Adipocyte (in vitro differentiated cells): ENCODE data around the gene CHRM5.

Experiments
- DNase-seq: peaks from one replicate; pipeline ENCODE4 v3.0.0-alpha.2; 2015; ENCODE audit warnings: low read depth
- H3K27me3 ChIP-seq: replicated peaks from 2 replicates; pipeline ENCODE4 v1.7.0; 2013; ENCODE audit warnings: mild to moderate bottlenecking, low read length, moderate library complexity; ENCODE audit not compliant: control insufficient read depth, insufficient read depth
- H3K36me3 ChIP-seq: 2 replicates; pipeline ENCODE4 v1.7.0; 2013; ENCODE audit warnings: low read length, mild to moderate bottlenecking, moderate library complexity; ENCODE audit not compliant: control insufficient read depth, insufficient read depth, severe bottlenecking
- H3K4me1 ChIP-seq: 2 replicates; pipeline ENCODE4 v1.7.0; 2013; ENCODE audit warnings: mild to moderate bottlenecking, low read length, moderate library complexity; ENCODE audit not compliant: control insufficient read depth, insufficient read depth
- H3K4me3 ChIP-seq: 2 replicates; pipeline ENCODE4 v1.7.0; 2013; ENCODE audit warnings: mild to moderate bottlenecking, low read length, moderate library complexity
- H3K9ac ChIP-seq: 2 replicates; pipeline ENCODE4 v1.7.0; 2013; ENCODE audit warnings: mild to moderate bottlenecking, low read length, moderate library complexity
- H3K9me3 ChIP-seq: 2 replicates; pipeline ENCODE4 v1.7.0; 2013; ENCODE audit warnings: mild to moderate bottlenecking, low read length, moderate library complexity; ENCODE audit not compliant: control insufficient read depth

CHRM5 gene

GRCh38 chr15:34064438-34064837 is 96.1 kb downstream of the CHRM5 start:
- no peak for DNase-seq
- Histone ChIP-seq H3K4me1 (no peaks in the 10 kb centered on the region), H3K4me3 (no peak overlapping the region), H3K36me3 (no peaks in the 10 kb centered on the region), H3K27me3 (no peaks in the 10 kb centered on the region), H3K9ac (no peak overlapping the region), H3K9me3 (no peaks in the 10 kb centered on the region)

DNA sequence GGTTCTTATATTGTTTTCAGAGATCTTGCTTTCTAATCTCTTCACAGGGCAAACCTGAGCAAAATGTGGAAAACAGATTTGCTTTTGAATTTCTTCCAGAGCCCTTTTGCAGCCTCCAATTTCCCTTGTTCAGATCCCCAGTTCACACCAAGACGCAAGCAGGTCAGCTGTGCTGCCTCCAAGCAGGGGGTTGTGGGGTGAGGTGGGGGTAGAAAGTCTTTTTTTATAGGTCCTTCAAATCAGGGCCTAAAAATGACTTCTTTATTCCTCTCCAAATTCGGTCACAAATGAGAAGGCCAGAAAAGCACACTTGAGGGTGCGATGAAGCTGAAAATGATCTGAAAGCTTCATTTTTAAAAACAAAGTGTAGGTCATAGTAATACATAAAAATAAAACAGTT is 97.0 kb downstream of the CHRM5 start:
- no peak overlapping the region for H3K4me3 ChIP-seq

GRCh38 chr15:34065941-34066340 is 97.6 kb downstream of the CHRM5 start:
- no peaks in the 10 kb centered on the region for H3K9me3 ChIP-seq
- H3K9ac ChIP-seq: no peak overlapping the region
- no peak overlapping the region for H3K4me3 ChIP-seq
- no peak for DNase-seq
- no peaks in the 10 kb centered on the region for H3K36me3 ChIP-seq
- no peaks in the 10 kb centered on the region for H3K27me3 ChIP-seq
- H3K4me1 ChIP-seq: no peaks in the 10 kb centered on the region

More for the DNA sequence above, 97.0 kb downstream of the CHRM5 start:
- H3K9me3 ChIP-seq: no peaks in the 10 kb centered on the region
- H3K27me3 ChIP-seq: no peaks in the 10 kb centered on the region
- no peaks in the 10 kb centered on the region for H3K36me3 ChIP-seq
- no peaks in the 10 kb centered on the region for H3K4me1 ChIP-seq
- no peak for DNase-seq
- H3K9ac ChIP-seq: no peak overlapping the region

GRCh38 chr15:34070003-34070402 is 101.7 kb downstream of the CHRM5 start:
- H3K4me1 ChIP-seq: no peaks in the 10 kb centered on the region
- no peak for DNase-seq
- no peak overlapping the region for H3K4me3 ChIP-seq
- H3K9ac ChIP-seq: no peak overlapping the region
- H3K36me3 ChIP-seq: no peaks in the 10 kb centered on the region
- H3K27me3 ChIP-seq: no peaks in the 10 kb centered on the region
- H3K9me3 ChIP-seq: no peaks in the 10 kb centered on the region

- no peak for DNase-seq
- no peaks in the 10 kb centered on the region for H3K9me3 ChIP-seq
- H3K9ac ChIP-seq: no peak overlapping the region
- no peaks in the 10 kb centered on the region for H3K27me3 ChIP-seq
- H3K4me1 ChIP-seq: no peaks in the 10 kb centered on the region
- no peaks in the 10 kb centered on the region for H3K36me3 ChIP-seq
- no peak overlapping the region for H3K4me3 ChIP-seq
These were observed 108.5 kb downstream of the CHRM5 start for GRCh38 chr15:34076785-34077184.

DNA sequence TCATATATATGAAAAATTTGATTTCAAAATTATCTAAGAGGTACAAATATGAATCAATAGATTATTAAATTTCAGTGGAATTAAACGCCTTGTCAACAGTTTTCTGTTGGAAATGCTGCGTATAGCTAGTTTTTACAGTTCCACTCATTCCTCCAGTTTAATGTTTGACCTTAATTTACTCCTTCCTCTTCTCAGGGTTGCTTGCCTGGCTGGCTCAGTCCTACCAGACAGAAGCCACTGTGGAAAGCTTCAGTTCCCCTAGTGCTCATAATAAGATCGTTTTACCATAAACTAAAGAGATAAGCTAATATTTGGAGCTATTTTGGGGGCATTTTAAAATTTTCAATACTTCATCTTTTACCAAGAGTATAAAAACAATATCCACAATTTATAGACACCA is 110.6 kb downstream of the CHRM5 start:
- H3K36me3 ChIP-seq: peaks cover 8% of the 10 kb centered on the region
- H3K4me1 ChIP-seq: no peaks in the 10 kb centered on the region

GRCh38 chr15:34079904-34080303 is 111.6 kb downstream of the CHRM5 start:
- no peak for DNase-seq
- Histone ChIP-seq H3K27me3 (no peaks in the 10 kb centered on the region), H3K4me3 (no peak overlapping the region), H3K4me1 (peaks cover 3% of the 10 kb centered on the region), H3K9me3 (no peaks in the 10 kb centered on the region), H3K36me3 (peaks cover 16% of the 10 kb centered on the region), H3K9ac (no peak overlapping the region)

More for the DNA sequence above, 110.6 kb downstream of the CHRM5 start:
- no peak overlapping the region for H3K9ac ChIP-seq
- DNase-seq: no peak
- no peak overlapping the region for H3K4me3 ChIP-seq
- H3K27me3 ChIP-seq: no peaks in the 10 kb centered on the region
- no peaks in the 10 kb centered on the region for H3K9me3 ChIP-seq

- Histone ChIP-seq H3K27me3 (no peaks in the 10 kb centered on the region), H3K36me3 (peaks cover 51% of the 10 kb centered on the region), H3K4me1 (peaks cover 3% of the 10 kb centered on the region), H3K4me3 (no peak overlapping the region), H3K9ac (no peak overlapping the region), H3K9me3 (no peaks in the 10 kb centered on the region)
- DNase-seq: no peak
These were observed 115.8 kb downstream of the CHRM5 start for GRCh38 chr15:34084086-34084485.

DNA sequence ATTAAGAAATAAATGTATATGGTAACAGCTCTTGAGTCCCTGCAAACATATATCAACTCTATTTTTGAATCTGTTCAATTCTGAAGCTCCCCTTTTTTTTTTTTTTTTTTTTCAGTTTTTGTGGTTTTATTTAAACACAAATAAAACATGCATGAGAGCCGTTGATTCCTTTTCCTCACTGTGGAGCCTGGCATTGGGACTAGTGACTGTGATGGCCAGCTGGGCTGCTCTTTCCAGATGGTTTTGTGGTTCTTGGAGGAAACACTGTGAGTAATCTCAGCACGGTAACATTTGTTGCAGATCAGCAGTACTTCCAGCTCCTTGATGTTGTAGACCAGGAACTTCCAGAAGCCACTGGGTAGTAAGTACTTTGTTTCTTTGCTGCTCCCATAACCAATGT is 117.4 kb downstream of the CHRM5 start:
- Histone ChIP-seq H3K27me3 (no peaks in the 10 kb centered on the region), H3K9ac (no peak overlapping the region), H3K9me3 (no peaks in the 10 kb centered on the region), H3K4me3 (no peak overlapping the region), H3K36me3 (peaks cover 63% of the 10 kb centered on the region), H3K4me1 (peaks cover 3% of the 10 kb centered on the region)
- no peak for DNase-seq

DNA sequence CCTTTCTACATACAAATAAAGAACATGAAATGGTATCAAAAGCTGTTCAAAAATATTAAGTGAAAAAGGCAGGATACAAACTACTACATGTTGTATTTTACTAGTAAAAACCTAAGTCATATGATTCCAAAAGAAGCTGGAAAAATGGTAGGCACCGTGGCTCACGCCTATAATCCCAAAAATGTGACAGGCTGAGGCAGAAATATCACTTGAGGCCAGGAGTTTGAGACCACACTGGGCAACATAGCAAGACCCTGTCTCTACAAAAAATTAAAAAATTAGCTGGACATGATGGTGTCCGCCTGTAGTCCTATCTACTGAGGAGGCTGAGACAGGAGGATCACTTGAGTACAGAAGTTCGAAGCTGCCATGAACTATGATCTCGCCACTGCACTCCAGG is 131.6 kb downstream of the CHRM5 start:
- no peak for DNase-seq
- H3K27me3 ChIP-seq: no peaks in the 10 kb centered on the region
- H3K4me3 ChIP-seq: peak overlapping the region; percentile 93
- no peaks in the 10 kb centered on the region for H3K9me3 ChIP-seq
- H3K9ac ChIP-seq: no peak overlapping the region
- H3K4me1 ChIP-seq: peaks cover 16% of the 10 kb centered on the region
- peaks cover 8% of the 10 kb centered on the region for H3K36me3 ChIP-seq

- Histone ChIP-seq H3K27me3 (no peaks in the 10 kb centered on the region), H3K4me1 (peaks cover 16% of the 10 kb centered on the region), H3K4me3 (peak within 1 kb of the TSS; percentile 93), H3K36me3 (no peaks in the 10 kb centered on the region), H3K9ac (peak within 1 kb of the TSS; percentile 96), H3K9me3 (no peaks in the 10 kb centered on the region)
- DNase-seq: peak; percentile 99
These were observed 133.3 kb downstream of the CHRM5 start, which contains the start of the genes EMC7 and PGBD4 for GRCh38 chr15:34101366-34102174. TSS of gene EMC7 (minus strand) at chr15:34101862. CDS start at chr15:34101839, 23 bp downstream. TSS of gene PGBD4 (plus strand) at chr15:34102083. CDS start at chr15:34102532, 449 bp downstream.
